ENCODE measurements around the gene TDRD10. TPM values are rescaled to one million over a fixed set of nuclear protein-coding genes. Genes with fewer than 3 reads are reported as not detected.

The TDRD10 gene
- total RNA-seq, 1 experiment from 2014 or later = not detected

- Histone ChIP-seq H3K9me2 (replicated peaks; ENCODE audit: low read length) (no peaks in the 10 kb centered on the region), H3K9me3 (ENCODE audit: low read length) (no peaks in the 10 kb centered on the region), H3F3A (ENCODE audit: low read length, unreplicated experiment) (no peaks in the 10 kb centered on the region), H3K4me2 (ENCODE audit: low read length) (no peak overlapping the region), H3K9ac (ENCODE audit: low read length) (no peak overlapping the region), H3K27me3 (ENCODE audit: low read length) (no peaks in the 10 kb centered on the region), H3K36me3 (ENCODE audit: low read depth, low read length) (peaks cover 27% of the 10 kb centered on the region; the same call in 1 of the 2 replicates), H2AFZ (ENCODE audit: low read length) (no peak overlapping the region), H3K4me3 (ENCODE audit: low read length) (no peak overlapping the region), H3K79me2 (ENCODE audit: low read length) (no peaks in the 10 kb centered on the region), H3K4me1 (ENCODE audit: insufficient read depth, low read length) (no peaks in the 10 kb centered on the region), H3K27ac (ENCODE audit: low read length) (no peak overlapping the region), H4K20me1 (ENCODE audit: low read length) (no peaks in the 10 kb centered on the region)
- no peak for DNase-seq
- TF ChIP-seq EZH2phosphoT487 (IDR thresholded peaks at IDR 0.05; ENCODE audit: borderline replicate concordance, low read length) = no peak
- no peak for TF ChIP-seq CTCF (conservative IDR thresholded peaks at IDR 0.05; ENCODE audit: low read depth, low read length)
- ChIA-PET CTCF (no interaction called here), POLR2A (ENCODE audit: unreplicated experiment) (no interaction called here)
- ATAC-seq = no peak
- intact Hi-C loops (cut with micrococcal nuclease) = no loop called here
- no TSS peak for BruUV-seq (replicated peaks)
These were observed 75.5 kb downstream of the TDRD10 start for GRCh38 chr1:154577346-154578057.

- H3K4me3 ChIP-seq (ENCODE audit: low read length) = no peak overlapping the region
- H3K27me3 ChIP-seq (ENCODE audit: low read length) = no peaks in the 10 kb centered on the region
- no peak overlapping the region for H2AFZ ChIP-seq (ENCODE audit: low read length)
- TF ChIP-seq EZH2phosphoT487 (IDR thresholded peaks at IDR 0.05; ENCODE audit: borderline replicate concordance, low read length) (no peak), CTCF (conservative IDR thresholded peaks at IDR 0.05; ENCODE audit: low read depth, low read length) (no peak), EZH2 (IDR thresholded peaks at IDR 0.05; ENCODE audit: low read length, unreplicated experiment) (no peak)
- no peaks in the 10 kb centered on the region for H3K4me1 ChIP-seq (ENCODE audit: insufficient read depth, low read length)
- ATAC-seq = no peak
- no peak overlapping the region for H3K4me2 ChIP-seq (ENCODE audit: low read length)
- DNase-seq = no peak
- no peaks in the 10 kb centered on the region for H3F3A ChIP-seq (ENCODE audit: low read length, unreplicated experiment)
- ChIA-PET POLR2A (ENCODE audit: unreplicated experiment) (no interaction called here), CTCF (no interaction called here)
- intact Hi-C loops (cut with micrococcal nuclease) = no loop called here
- no peak overlapping the region for H3K9ac ChIP-seq (ENCODE audit: low read length)
- BruUV-seq (replicated peaks) = no TSS peak
- no peak overlapping the region for H3K27ac ChIP-seq (ENCODE audit: low read length)
- no peaks in the 10 kb centered on the region for H3K9me2 ChIP-seq (replicated peaks; ENCODE audit: low read length)
- peaks cover 32% of the 10 kb centered on the region; the same call in 1 of the 2 replicates for H3K36me3 ChIP-seq (ENCODE audit: low read depth, low read length)
- H4K20me1 ChIP-seq (ENCODE audit: low read length) = no peaks in the 10 kb centered on the region
- no peaks in the 10 kb centered on the region for H3K79me2 ChIP-seq (ENCODE audit: low read length)
- no peaks in the 10 kb centered on the region for H3K9me3 ChIP-seq (ENCODE audit: low read length)
These were observed 76.0 kb downstream of the TDRD10 start for GRCh38 chr1:154578058-154578418.

- POLR2A ChIA-PET (ENCODE audit: unreplicated experiment) = no interaction called here
- intact Hi-C loops (cut with micrococcal nuclease) = no loop called here
These were observed 77.4 kb downstream of the TDRD10 start for GRCh38 chr1:154579374-154579773.

More at GRCh38 chr1:154579374-154579773, 77.4 kb downstream of the TDRD10 start:
- CTCF ChIA-PET = no interaction called here
- no peaks in the 10 kb centered on the region for H4K20me1 ChIP-seq (ENCODE audit: low read length)
- H3K9ac ChIP-seq (ENCODE audit: low read length) = no peak overlapping the region
- no peaks in the 10 kb centered on the region for H3K4me1 ChIP-seq (ENCODE audit: insufficient read depth, low read length)
- no peak overlapping the region for H3K4me2 ChIP-seq (ENCODE audit: low read length)
- H3K9me3 ChIP-seq (ENCODE audit: low read length) = no peaks in the 10 kb centered on the region
- H3K9me2 ChIP-seq (replicated peaks; ENCODE audit: low read length) = no peaks in the 10 kb centered on the region
- H2AFZ ChIP-seq (ENCODE audit: low read length) = no peak overlapping the region
- TF ChIP-seq CTCF (conservative IDR thresholded peaks at IDR 0.05; ENCODE audit: low read depth, low read length) (no peak), EZH2 (IDR thresholded peaks at IDR 0.05; ENCODE audit: low read length, unreplicated experiment) (no peak), EZH2phosphoT487 (IDR thresholded peaks at IDR 0.05; ENCODE audit: borderline replicate concordance, low read length) (no peak)
- H3K79me2 ChIP-seq (ENCODE audit: low read length) = no peaks in the 10 kb centered on the region
- H3K27ac ChIP-seq (ENCODE audit: low read length) = no peak overlapping the region
- ATAC-seq (no peak), DNase-seq (no peak)
- no peaks in the 10 kb centered on the region for H3K27me3 ChIP-seq (ENCODE audit: low read length)
- no peak overlapping the region for H3K4me3 ChIP-seq (ENCODE audit: low read length)
- no TSS peak for BruUV-seq (replicated peaks)
- peaks cover 45% of the 10 kb centered on the region for H3K36me3 ChIP-seq (ENCODE audit: low read depth, low read length)
- no peaks in the 10 kb centered on the region for H3F3A ChIP-seq (ENCODE audit: low read length, unreplicated experiment)
